Motor neuron (in vitro differentiated cells): ENCODE results near the gene EIF4ENIF1. TPM values are rescaled to one million over a fixed set of nuclear protein-coding genes. Genes with fewer than 3 reads are reported as not detected.
"Not testable (repeated sequence)": the region's sequence is repeated elsewhere in the genome, so short reads cannot be mapped to it uniquely, and the experiment has no call there.

Source experiments
- ATAC-seq, 8 experiments: fragments of 200-7000 bp; cut with Tn5 transposase; replicated peaks in 6 of 8; 2 replicates each; pipeline ENCODE4 v1.8.0; 2021; ENCODE audit warnings: mild to moderate bottlenecking in 8 of 8, moderate library complexity in 8 of 8
- H3K27ac ChIP-seq, 2 donors: fragments of 250-450 bp; sonication (Bioruptor Pico); 2 replicates each; pipeline ENCODE4 v1.9.0; 2021; ENCODE audit warnings: antibody characterized with exemption in 2 of 2, mild to moderate bottlenecking in 2 of 2, moderate library complexity in 1 of 2
- H3K4me1 ChIP-seq, 2 donors: fragments of 250-450 bp; sonication (Bioruptor Pico); replicated peaks in 1 of 2; 2 replicates each; pipeline ENCODE4 v1.6.1; 2021; ENCODE audit warnings: antibody characterized with exemption in 2 of 2, mild to moderate bottlenecking in 2 of 2, moderate library complexity in 1 of 2
- H3K4me3 ChIP-seq, 5 donors: fragments of 250-450 bp; sonication (Bioruptor Pico); 2 replicates each; pipeline ENCODE4 v1.9.0; 2021; ENCODE audit warnings: antibody characterized with exemption in 5 of 5, mild to moderate bottlenecking in 5 of 5, moderate library complexity in 4 of 5
- WGBS, 10 experiments: fragments of 450-650 bp; shearing (Covaris generic); methylation state at CpG; one replicate each; pipeline ENCODE4 v1.0.0; 2022; 5-methylcytosine and 5-hydroxymethylcytosine counted together
- in situ Hi-C, 9 experiments: fragments of 400-800 bp; cut with MboI; loops; one replicate each; pipeline ENCODE4 v1.15.0; 2021; ENCODE audit warnings: low sequenced_read_pairs in 9 of 9, low pct_unique_long_range_greater_than_20kb in 2 of 9; ENCODE audit not compliant: unreplicated experiment in 9 of 9
- total RNA-seq, 8 experiments: library from RNA; unstranded; fragments of 300-600 nt; gene quantifications; 2 replicates each; pipeline versions ENCODE4 v1.2.3 to v1.2.4, GENCODE V29; 2022

EIF4ENIF1 gene
- 10 to 100 TPM; 10.5 to 30.0 (median 24.7) TPM for total RNA-seq

GRCh38 chr22:31489632-31490495, at the start of gene EIF4ENIF1:
EIF4ENIF1 (minus strand) TSS chr22:31489842; CDS start chr22:31488718, 1,124 bp downstream.
- ATAC-seq: peak; percentile 76 to 91 (median 87)
- in situ Hi-C loops: no loop called here

GRCh38 chr22:31538815-31539214, 49.2 kb upstream of the EIF4ENIF1 start:
- 96 to 100% (median 100%) methylated on average over 2 to 4 of the region's 5 CpGs; no CpG with 5 or more reads in 5 of the 10 experiments for WGBS, 10 experiments
- ATAC-seq: no peak

More at GRCh38 chr22:31489632-31490495, at the start of gene EIF4ENIF1:
- H3K27ac ChIP-seq: peak within 1 kb of the TSS; percentile 99 to 100
- WGBS, 10 experiments: 0 to 10% (median 0%) methylated on average over 2 to 17 of the region's 100 CpGs; no CpG with 5 or more reads in 3 of the 10 experiments
- H3K4me3 ChIP-seq: peak within 1 kb of the TSS; percentile 53 to 82 (median 64)
- peaks cover 6 to 15% of the 10 kb centered on the region in 2 donors for H3K4me1 ChIP-seq

GRCh38 chr22:31537019-31537535, 47.4 kb upstream of the EIF4ENIF1 start:
- H3K27ac ChIP-seq: no peak overlapping the region
- WGBS, 10 experiments: 57 to 94% (median 85%) methylated on average over 2 to 8 of the region's 8 CpGs; no CpG with 5 or more reads in 1 of the 10 experiments
- no peaks in the 10 kb centered on the region for H3K4me1 ChIP-seq

More at GRCh38 chr22:31538815-31539214, 49.2 kb upstream of the EIF4ENIF1 start:
- in situ Hi-C loops: no loop called here
- Histone ChIP-seq H3K4me1 (no peaks in the 10 kb centered on the region), H3K4me3 (no peak overlapping the region), H3K27ac (no peak overlapping the region)

GRCh38 chr22:31533374-31533773, 43.7 kb upstream of the EIF4ENIF1 start:
- no peak for ATAC-seq
- Histone ChIP-seq H3K4me1 (no peaks in the 10 kb centered on the region), H3K4me3 (no peak overlapping the region), H3K27ac (no peak overlapping the region)
- 43 to 100% (median 67%) methylated on average over 1 to 5 of the region's 5 CpGs; no CpG with 5 or more reads in 1 of the 10 experiments for WGBS, 10 experiments
- in situ Hi-C loops: no loop called here

More at GRCh38 chr22:31537019-31537535, 47.4 kb upstream of the EIF4ENIF1 start:
- in situ Hi-C loops: no loop called here
- ATAC-seq: no peak
- no peak overlapping the region for H3K4me3 ChIP-seq

- Histone ChIP-seq H3K4me1 (no peaks in the 10 kb centered on the region), H3K27ac (no peak overlapping the region), H3K4me3 (no peak overlapping the region)
- 86 to 100% (median 100%) methylated on average over 1 of the region's 1 CpG; no CpG with 5 or more reads in 3 of the 10 experiments for WGBS, 10 experiments
- no peak for ATAC-seq
- in situ Hi-C loops: no loop called here
Measured at GRCh38 chr22:31532060-31532459, 42.4 kb upstream of the EIF4ENIF1 start.

GRCh38 chr22:31530823-31531195, 41.2 kb upstream of the EIF4ENIF1 start:
- H3K4me3 ChIP-seq: no peak overlapping the region
- ATAC-seq: peak in 3 of 8 experiments; percentile 48 to 74 (median 50)
- in situ Hi-C loops: no loop called here
- WGBS, 10 experiments: 46 to 100% (median 95%) methylated on average over 1 to 3 of the region's 3 CpGs
- no peaks in the 10 kb centered on the region for H3K4me1 ChIP-seq
- H3K27ac ChIP-seq: no peak overlapping the region

- 60 to 100% (median 100%) methylated on average over 1 to 6 of the region's 7 CpGs; no CpG with 5 or more reads in 3 of the 10 experiments for WGBS, 10 experiments
Measured at GRCh38 chr22:31526270-31526669, 36.6 kb upstream of the EIF4ENIF1 start.

GRCh38 chr22:31524132-31524531, 34.5 kb upstream of the EIF4ENIF1 start:
- H3K4me3 ChIP-seq, H3K4me1 ChIP-seq, ATAC-seq, H3K27ac ChIP-seq, in situ Hi-C loops: not testable (repeated sequence)
- WGBS, 10 experiments: 92 to 100% (median 100%) methylated on average over 1 to 4 of the region's 5 CpGs; no CpG with 5 or more reads in 1 of the 10 experiments

More at GRCh38 chr22:31526270-31526669, 36.6 kb upstream of the EIF4ENIF1 start:
- in situ Hi-C loops: no loop called here
- Histone ChIP-seq H3K4me3 (no peak overlapping the region), H3K4me1 (no peaks in the 10 kb centered on the region), H3K27ac (no peak overlapping the region)
- ATAC-seq: no peak

- H3K27ac ChIP-seq: no peak overlapping the region
- ATAC-seq: no peak
- H3K4me1 ChIP-seq: no peaks in the 10 kb centered on the region
- in situ Hi-C loops: no loop called here
- 71 to 100% (median 89%) methylated on average over 1 to 4 of the region's 4 CpGs for WGBS, 10 experiments
- no peak overlapping the region for H3K4me3 ChIP-seq
Measured at GRCh38 chr22:31520051-31520450, 30.4 kb upstream of the EIF4ENIF1 start.

GRCh38 chr22:31509061-31509762, 19.6 kb upstream of the EIF4ENIF1 start:
- no peaks in the 10 kb centered on the region for H3K4me1 ChIP-seq
- no peak overlapping the region for H3K4me3 ChIP-seq
- no peak overlapping the region for H3K27ac ChIP-seq
- in situ Hi-C loops: no loop called here
- peak in 3 of 8 experiments; percentile 69 to 99 (median 98) for ATAC-seq
- WGBS, 10 experiments: 16 to 100% (median 72%) methylated on average over 2 to 5 of the region's 6 CpGs

- H3K4me3 ChIP-seq: no peak overlapping the region
- in situ Hi-C loops: no loop called here
- no peak overlapping the region for H3K27ac ChIP-seq
- H3K4me1 ChIP-seq: no peaks in the 10 kb centered on the region
- 90 to 100% (median 99%) methylated on average over 2 to 4 of the region's 4 CpGs for WGBS, 10 experiments
- ATAC-seq: no peak
Measured at GRCh38 chr22:31508536-31508935, 18.9 kb upstream of the EIF4ENIF1 start.

- in situ Hi-C loops, H3K4me3 ChIP-seq, ATAC-seq, H3K27ac ChIP-seq, H3K4me1 ChIP-seq: not testable (repeated sequence)
Measured at GRCh38 chr22:31507517-31507916, 17.9 kb upstream of the EIF4ENIF1 start.

- Histone ChIP-seq H3K4me1 (no peaks in the 10 kb centered on the region), H3K4me3 (no peak overlapping the region), H3K27ac (no peak overlapping the region)
- ATAC-seq: peak in 1 of 8 experiments; percentile 43
- in situ Hi-C loops: no loop called here
- WGBS, 10 experiments: 45 to 100% (median 77%) methylated on average over 1 to 4 of the region's 4 CpGs
Measured at GRCh38 chr22:31504282-31504681, 14.6 kb upstream of the EIF4ENIF1 start.
